Gastroesophageal sphincter (tissue), 4 donors: ENCODE results near the gene LY9. TPM values are rescaled to one million over a fixed set of nuclear protein-coding genes. Genes with fewer than 3 reads are reported as not detected.

Experiments
- ATAC-seq: fragments of 150-250 bp; one replicate; pipeline ENCODE4 v1.9.1; 2016; ENCODE audit warnings: mild to moderate bottlenecking, moderate library complexity
- H3K27ac ChIP-seq, 4 donors: fragments of 200-600 bp; sonication (generic) in 3 of 4; 1 replicate in 3 of 4; 2 replicates in 1 of 4; pipeline ENCODE4 v1.5.1; 2016 to 2019
- H3K27me3 ChIP-seq: fragments of 200-600 bp; sonication (generic); one replicate; pipeline ENCODE4 v1.5.1; 2019
- H3K36me3 ChIP-seq, 2 donors: fragments of 200-600 bp; sonication (generic); one replicate each; pipeline ENCODE4 v1.5.1; 2019; ENCODE audit warnings: control low read depth in 1 of 2
- H3K4me1 ChIP-seq, 3 donors: fragments of 200-600 bp; sonication (generic); 1 replicate in 2 of 3; 2 replicates in 1 of 3; pipeline ENCODE4 v1.5.1; 2016 to 2019; ENCODE audit warnings: control low read depth in 2 of 3
- H3K4me3 ChIP-seq, 2 donors: fragments of 200-600 bp; sonication (generic); one replicate each; pipeline ENCODE4 v1.5.1; 2019; ENCODE audit warnings: mild to moderate bottlenecking in 1 of 2, moderate library complexity in 1 of 2
- H3K9me3 ChIP-seq, 3 donors: fragments of 200-600 bp; sonication (generic); one replicate each; pipeline ENCODE4 v1.5.1; 2017 to 2019; ENCODE audit warnings: control low read depth in 2 of 3
- EP300 ChIP-seq: sonication (generic); formaldehyde crosslinking; IDR thresholded peaks from one replicate; pipeline ENCODE4 v1.6.1; 2017; ENCODE audit warnings: antibody characterized with exemption, mild to moderate bottlenecking
- POLR2A ChIP-seq, 2 donors: fragments of 450-650 bp; IDR thresholded peaks; one replicate each; pipeline ENCODE4 v1.6.1; 2017; ENCODE audit warnings: antibody characterized with exemption in 2 of 2, mild to moderate bottlenecking in 2 of 2, moderate library complexity in 1 of 2
- POLR2AphosphoS5 ChIP-seq: sonication (generic); formaldehyde crosslinking; IDR thresholded peaks from one replicate; pipeline ENCODE4 v1.6.1; 2017; ENCODE audit warnings: antibody characterized with exemption
- WGBS, 2 donors: methylation state at CpG; one replicate each; pipeline ENCODE4 v1.1.5; 2018; ENCODE audit warnings: low coverage in 1 of 2; 5-methylcytosine and 5-hydroxymethylcytosine counted together
- total RNA-seq, 4 donors: library from RNA; depleted of rRNA; stranded (reverse); fragments of >200 nt; gene quantifications; one replicate each; pipeline ENCODE4 v1.1.0, GENCODE V29; 2016
- TF ChIP-seq, protein P1 (sequence below), 4 experiments: fragments of 200-600 bp in 2 of 4; fragments of 450-650 bp in 2 of 4; sonication (generic) in 1 of 4; IDR thresholded peaks; one replicate each; pipeline ENCODE4 v1.5.1; 2017 to 2019; ENCODE audit warnings: antibody characterized with exemption in 4 of 4, mild to moderate bottlenecking in 2 of 4, moderate library complexity in 2 of 4

LY9 gene
- total RNA-seq, 4 donors from 2014 or later, result 0.27 to 2.4 (median 0.62) TPM; not detected in 1

DNA sequence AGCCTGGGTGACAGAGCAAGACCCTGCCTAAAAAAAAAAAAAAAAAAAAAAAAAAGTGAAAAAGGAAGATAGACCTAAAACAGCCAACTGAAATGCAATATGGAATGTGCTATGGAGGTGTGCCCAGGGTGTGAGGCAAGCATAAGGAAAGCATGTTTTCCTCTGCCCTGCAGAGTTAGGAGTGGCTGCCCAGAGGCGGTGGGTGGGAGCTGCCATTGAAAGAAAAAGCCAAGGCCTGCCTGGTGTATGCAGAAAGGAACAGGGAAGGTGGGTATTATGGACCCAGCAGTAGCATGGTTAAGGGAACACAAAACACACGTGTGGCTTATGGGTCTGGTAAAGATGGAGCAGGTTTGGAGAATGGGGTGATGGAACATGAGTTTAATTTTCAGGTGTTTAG, 57.8 kb downstream of the LY9 start:
- WGBS, 2 donors, result 91% methylated on average over 2 of the region's 2 CpGs
- ATAC-seq, result no peak
- TF ChIP-seq POLR2AphosphoS5 (no peak), EP300 (no peak), POLR2A (IDR thresholded peaks at IDR 0.05) (no peak)
- TF ChIP-seq, protein P1, sequence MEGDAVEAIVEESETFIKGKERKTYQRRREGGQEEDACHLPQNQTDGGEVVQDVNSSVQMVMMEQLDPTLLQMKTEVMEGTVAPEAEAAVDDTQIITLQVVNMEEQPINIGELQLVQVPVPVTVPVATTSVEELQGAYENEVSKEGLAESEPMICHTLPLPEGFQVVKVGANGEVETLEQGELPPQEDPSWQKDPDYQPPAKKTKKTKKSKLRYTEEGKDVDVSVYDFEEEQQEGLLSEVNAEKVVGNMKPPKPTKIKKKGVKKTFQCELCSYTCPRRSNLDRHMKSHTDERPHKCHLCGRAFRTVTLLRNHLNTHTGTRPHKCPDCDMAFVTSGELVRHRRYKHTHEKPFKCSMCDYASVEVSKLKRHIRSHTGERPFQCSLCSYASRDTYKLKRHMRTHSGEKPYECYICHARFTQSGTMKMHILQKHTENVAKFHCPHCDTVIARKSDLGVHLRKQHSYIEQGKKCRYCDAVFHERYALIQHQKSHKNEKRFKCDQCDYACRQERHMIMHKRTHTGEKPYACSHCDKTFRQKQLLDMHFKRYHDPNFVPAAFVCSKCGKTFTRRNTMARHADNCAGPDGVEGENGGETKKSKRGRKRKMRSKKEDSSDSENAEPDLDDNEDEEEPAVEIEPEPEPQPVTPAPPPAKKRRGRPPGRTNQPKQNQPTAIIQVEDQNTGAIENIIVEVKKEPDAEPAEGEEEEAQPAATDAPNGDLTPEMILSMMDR (IDR thresholded peaks at IDR 0.05), result no peak
- H3K27me3 ChIP-seq, result peaks cover 4% of the 10 kb centered on the region
- H3K4me1 ChIP-seq, result no peaks in the 10 kb centered on the region
- H3K36me3 ChIP-seq, result no peaks in the 10 kb centered on the region
- H3K27ac ChIP-seq, result no peak overlapping the region
- no peaks in the 10 kb centered on the region for H3K9me3 ChIP-seq
- no peak overlapping the region for H3K4me3 ChIP-seq

DNA sequence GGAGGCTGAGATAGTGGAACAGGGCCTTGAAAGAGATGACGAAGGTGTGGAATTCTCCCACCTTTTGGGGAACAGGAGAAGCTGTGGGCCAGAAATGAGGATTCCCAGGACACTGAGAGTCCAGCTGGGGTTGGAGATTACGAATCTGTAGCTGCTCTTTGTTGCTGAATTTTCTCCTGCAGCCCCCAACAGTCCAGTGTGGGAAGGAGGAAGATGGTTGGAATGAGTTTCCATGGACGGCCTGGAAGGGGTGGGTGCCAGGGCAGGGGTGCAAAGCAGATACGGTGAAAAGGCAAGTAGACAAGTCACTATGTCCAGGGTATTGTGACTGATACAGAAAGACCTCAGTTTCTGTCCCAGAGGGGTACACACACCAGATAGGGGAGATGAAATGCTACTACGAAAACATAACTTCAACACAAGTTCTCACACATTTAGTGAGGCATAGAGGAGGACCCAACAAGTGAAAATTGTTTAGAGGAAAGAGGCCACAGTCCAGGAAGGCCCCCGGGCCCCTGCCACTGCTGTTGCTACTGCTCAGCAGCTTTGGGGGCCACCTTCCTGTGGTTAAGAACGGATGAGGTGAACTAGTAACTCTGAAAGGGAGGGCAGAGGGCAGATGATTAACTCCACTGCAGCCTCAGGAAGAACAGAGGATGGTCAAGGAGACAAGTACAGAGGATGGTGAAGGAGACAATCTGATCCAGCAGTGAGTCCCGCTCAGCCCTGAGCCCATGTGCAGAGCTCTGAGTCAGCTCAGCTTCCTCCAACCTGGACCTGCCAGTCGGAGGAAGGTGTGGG, 59.4 kb downstream of the LY9 start:
- WGBS, 2 donors, result 49 to 54% methylated on average over 6 to 9 of the region's 9 CpGs
- TF ChIP-seq EP300, result no peak
- H3K27ac ChIP-seq, result no peak overlapping the region

DNA sequence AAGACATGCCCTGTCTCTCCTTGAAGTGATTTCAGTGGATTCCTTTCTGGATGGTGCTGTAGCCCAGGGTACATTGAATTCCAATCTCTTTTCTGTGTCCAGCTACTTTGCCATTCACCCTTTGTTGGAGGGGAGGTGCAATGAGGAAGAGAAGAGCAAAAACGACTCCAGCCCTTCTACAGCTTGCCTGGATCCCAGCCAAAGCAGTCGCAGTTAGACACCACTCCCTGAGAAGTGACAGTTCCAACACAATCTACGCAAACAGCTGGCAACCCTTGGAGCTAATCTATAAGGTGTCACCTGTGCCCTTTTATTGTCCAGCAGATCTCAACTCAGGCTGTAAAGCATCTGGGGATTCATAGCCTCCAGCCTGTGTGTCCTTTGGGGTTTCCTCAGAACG, 62.1 kb downstream of the LY9 start:
- no peak for ATAC-seq
- H3K9me3 ChIP-seq, result no peaks in the 10 kb centered on the region
- no peak overlapping the region for H3K27ac ChIP-seq
- H3K36me3 ChIP-seq, result no peaks in the 10 kb centered on the region
- 53% methylated on average over 3 of the region's 4 CpGs; no CpG with 5 or more reads in 1 of the 2 donors for WGBS, 2 donors
- no peak overlapping the region for H3K4me3 ChIP-seq
- TF ChIP-seq EP300 (no peak), POLR2AphosphoS5 (no peak), POLR2A (IDR thresholded peaks at IDR 0.05) (no peak)
- TF ChIP-seq, protein P1 (IDR thresholded peaks at IDR 0.05), result no peak
- peaks cover 10% of the 10 kb centered on the region for H3K27me3 ChIP-seq
- no peaks in the 10 kb centered on the region for H3K4me1 ChIP-seq

More for the DNA sequence above, 59.4 kb downstream of the LY9 start:
- Histone ChIP-seq H3K4me3 (no peak overlapping the region), H3K4me1 (no peaks in the 10 kb centered on the region), H3K36me3 (no peaks in the 10 kb centered on the region), H3K9me3 (no peaks in the 10 kb centered on the region), H3K27me3 (peaks cover 4% of the 10 kb centered on the region)
- ATAC-seq, result no peak

DNA sequence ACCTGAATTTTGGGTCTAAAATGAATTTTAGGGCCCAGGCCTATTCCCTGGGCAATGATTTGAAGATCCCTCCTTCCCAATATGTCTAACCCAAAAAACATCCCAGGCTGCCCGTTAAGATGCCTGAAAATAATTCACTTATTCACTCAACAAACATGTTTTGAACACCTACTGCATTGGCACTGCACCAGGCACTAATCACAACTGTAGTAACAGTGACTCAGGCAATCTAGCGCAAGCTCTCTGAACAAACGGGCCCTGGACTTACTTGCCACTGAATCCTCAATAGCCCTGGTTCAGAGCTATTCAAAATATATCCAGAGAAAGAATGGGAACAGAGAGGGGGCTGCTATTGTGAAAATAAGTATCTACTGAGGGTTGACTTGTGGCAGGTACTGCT, 62.5 kb downstream of the LY9 start:
- TF ChIP-seq, protein P1 (IDR thresholded peaks at IDR 0.05), result no peak
- no peak for TF ChIP-seq POLR2A (IDR thresholded peaks at IDR 0.05)
- TF ChIP-seq POLR2AphosphoS5, result no peak
- 40% methylated on average over 1 of the region's 3 CpGs; no CpG with 5 or more reads in 1 of the 2 donors for WGBS, 2 donors
- no peak overlapping the region for H3K4me3 ChIP-seq
- H3K27me3 ChIP-seq, result peaks cover 10% of the 10 kb centered on the region
- H3K27ac ChIP-seq, result no peak overlapping the region
- ATAC-seq, result no peak
- no peaks in the 10 kb centered on the region for H3K9me3 ChIP-seq
- no peaks in the 10 kb centered on the region for H3K4me1 ChIP-seq
- H3K36me3 ChIP-seq, result no peaks in the 10 kb centered on the region

DNA sequence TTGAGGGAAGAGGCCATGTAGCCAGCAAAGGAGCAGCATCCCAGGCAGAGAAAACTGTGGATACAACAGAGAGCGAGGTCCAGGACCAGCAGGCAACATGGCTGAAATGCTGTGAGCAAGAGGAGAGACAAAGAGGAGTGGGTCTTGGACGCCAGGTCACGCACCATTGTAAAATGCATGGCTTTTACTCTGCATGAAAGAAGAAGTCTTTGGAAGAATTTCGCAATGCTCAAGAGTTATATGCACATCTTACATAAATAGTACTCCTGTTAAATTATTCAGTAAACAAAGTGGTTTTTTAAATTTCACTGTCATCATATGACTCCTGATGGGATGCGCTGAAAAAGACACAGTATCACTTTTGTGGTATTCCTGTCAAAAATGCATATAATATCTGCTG, 63.2 kb downstream of the LY9 start:
- ATAC-seq, result no peak
- Histone ChIP-seq H3K9me3 (no peaks in the 10 kb centered on the region), H3K4me1 (no peaks in the 10 kb centered on the region), H3K4me3 (no peak overlapping the region), H3K27me3 (peaks cover 10% of the 10 kb centered on the region), H3K27ac (no peak overlapping the region), H3K36me3 (no peaks in the 10 kb centered on the region)
- 77 to 80% methylated on average over 5 of the region's 5 CpGs for WGBS, 2 donors
- TF ChIP-seq EP300 (no peak), POLR2A (IDR thresholded peaks at IDR 0.05) (no peak), POLR2AphosphoS5 (no peak)
- TF ChIP-seq, protein P1 (IDR thresholded peaks at IDR 0.05), result no peak
